Neural cell (in vitro differentiated cells): ENCODE data around the gene FCMR. TPM values are rescaled to one million over a fixed set of nuclear protein-coding genes. Genes with fewer than 3 reads are reported as not detected.

ENCODE experiments used
- H2AFZ ChIP-seq: fragments of 200-600, 300-800 bp; sonication (generic), shearing (Covaris generic); 2 replicates; pipeline ENCODE4 v1.6.0; 2014; ENCODE audit warnings: low read depth, mild to moderate bottlenecking, antibody characterized with exemption, low read length, moderate library complexity
- H3F3A ChIP-seq: fragments of 200-600 bp; shearing (Covaris generic); 2 replicates; pipeline ENCODE4 v1.6.1; 2016; ENCODE audit warnings: mild to moderate bottlenecking, moderate library complexity, mixed read lengths, antibody characterized with exemption, low read length; ENCODE audit not compliant: insufficient read depth, poor library complexity, severe bottlenecking
- H3K27ac ChIP-seq: fragments of 200-600, 300-800 bp; sonication (generic), shearing (Covaris generic); 2 replicates; pipeline ENCODE4 v1.5.1; 2014; ENCODE audit warnings: mild to moderate bottlenecking, low read length, moderate library complexity
- H3K27me3 ChIP-seq: fragments of 300-800, 200-600 bp; sonication (generic), shearing (Covaris generic); 2 replicates; pipeline ENCODE4 v1.6.0; 2014; ENCODE audit warnings: mild to moderate bottlenecking, low read depth, low read length, moderate library complexity; ENCODE audit not compliant: insufficient read depth
- H3K36me3 ChIP-seq: fragments of 300-800, 200-600 bp; sonication (generic), shearing (Covaris generic); 2 replicates; pipeline ENCODE4 v1.5.1; 2014; ENCODE audit warnings: mild to moderate bottlenecking, antibody characterized with exemption, low read length, moderate library complexity; ENCODE audit not compliant: insufficient read depth
- H3K4me2 ChIP-seq: fragments of 300-800, 200-600 bp; sonication (generic), shearing (Covaris generic); 2 replicates; pipeline ENCODE4 v1.6.0; 2014; ENCODE audit warnings: mild to moderate bottlenecking, low read length
- H3K4me3 ChIP-seq: fragments of 300-800, 200-600 bp; sonication (generic), shearing (Covaris generic); 2 replicates; pipeline ENCODE4 v1.5.1; 2014; ENCODE audit warnings: mild to moderate bottlenecking, low read length, moderate library complexity
- H3K79me2 ChIP-seq: fragments of 200-600 bp; shearing (Covaris generic); replicated peaks from 2 replicates; pipeline ENCODE4 v1.6.0; 2014; ENCODE audit warnings: mild to moderate bottlenecking, low read length, moderate library complexity; ENCODE audit not compliant: insufficient read depth
- H3K9ac ChIP-seq: fragments of 300-800, 200-600 bp; sonication (generic), shearing (Covaris generic); 2 replicates; pipeline ENCODE4 v1.6.1; 2016; ENCODE audit warnings: mild to moderate bottlenecking, low read length, mixed read lengths
- H3K9me2 ChIP-seq: fragments of 200-600 bp; shearing (Covaris generic); 2 replicates; pipeline ENCODE4 v1.6.1; 2016; ENCODE audit warnings: mild to moderate bottlenecking, low read length, mixed read lengths; ENCODE audit not compliant: insufficient read depth
- H3K9me3 ChIP-seq: fragments of 200-600, 300-800 bp; sonication (generic), shearing (Covaris generic); 2 replicates; pipeline ENCODE4 v1.6.1; 2016; ENCODE audit warnings: mild to moderate bottlenecking, mixed run types, low read length, moderate library complexity, mixed read lengths
- H4K20me1 ChIP-seq: fragments of 200-600 bp; shearing (Covaris generic); 2 replicates; pipeline ENCODE4 v1.6.1; 2016; ENCODE audit warnings: mild to moderate bottlenecking, mixed run types; ENCODE audit not compliant: insufficient read depth
- EP300 ChIP-seq: fragments of 450-650 bp; conservative IDR thresholded peaks from 2 replicates; pipeline ENCODE4 v1.6.1; 2014; ENCODE audit warnings: antibody characterized with exemption, mild to moderate bottlenecking, moderate library complexity; ENCODE audit not compliant: poor library complexity, severe bottlenecking
- EZH2 ChIP-seq: fragments of 200-600, 300-800 bp; shearing (Covaris generic), sonication (generic); IDR thresholded peaks from 2 replicates; pipeline ENCODE4 v1.6.1; 2014; ENCODE audit warnings: antibody characterized with exemption, low read length, borderline replicate concordance, mild to moderate bottlenecking; ENCODE audit not compliant: insufficient read depth, poor library complexity, severe bottlenecking
- MXI1 ChIP-seq: fragments of 450-650 bp; conservative IDR thresholded peaks from 2 replicates; pipeline ENCODE4 v1.6.1; 2014; ENCODE audit warnings: antibody characterized with exemption, mild to moderate bottlenecking; ENCODE audit not compliant: poor library complexity, severe bottlenecking
- POLR2AphosphoS5 ChIP-seq: IDR thresholded peaks from 2 replicates; pipeline ENCODE4 v1.6.1; 2012
- RAD21 ChIP-seq: fragments of 450-650 bp; conservative IDR thresholded peaks from 2 replicates; pipeline ENCODE4 v1.6.1; 2014; ENCODE audit warnings: antibody characterized with exemption, mild to moderate bottlenecking, moderate library complexity
- SMC3 ChIP-seq: fragments of 450-650 bp; conservative IDR thresholded peaks from 2 replicates; pipeline ENCODE4 v1.6.1; 2014; ENCODE audit warnings: antibody characterized with exemption, mild to moderate bottlenecking, moderate library complexity; ENCODE audit not compliant: poor library complexity
- TAF1 ChIP-seq: IDR thresholded peaks from 2 replicates; pipeline ENCODE4 v1.6.1; 2012; ENCODE audit warnings: low read depth
- polyA plus RNA-seq: library from polyadenylated mRNA; depleted of rRNA; stranded (reverse); fragments of >200 nt; gene quantifications from 2 replicates; pipeline ENCODE4 v1.2.3, GENCODE V29; 2014
- TF ChIP-seq, protein P1 (sequence below): IDR thresholded peaks from 2 replicates; pipeline ENCODE4 v1.6.1; 2012; ENCODE audit warnings: borderline replicate concordance
- TF ChIP-seq, protein P2 (sequence below): fragments of 450-650 bp; IDR thresholded peaks from 2 replicates; pipeline ENCODE4 v1.5.1; 2014; ENCODE audit warnings: antibody characterized with exemption, mild to moderate bottlenecking, moderate library complexity; ENCODE audit not compliant: poor library complexity, severe bottlenecking

The FCMR gene
- polyA plus RNA-seq, 1 donor from 2014 or later = not detected

DNA sequence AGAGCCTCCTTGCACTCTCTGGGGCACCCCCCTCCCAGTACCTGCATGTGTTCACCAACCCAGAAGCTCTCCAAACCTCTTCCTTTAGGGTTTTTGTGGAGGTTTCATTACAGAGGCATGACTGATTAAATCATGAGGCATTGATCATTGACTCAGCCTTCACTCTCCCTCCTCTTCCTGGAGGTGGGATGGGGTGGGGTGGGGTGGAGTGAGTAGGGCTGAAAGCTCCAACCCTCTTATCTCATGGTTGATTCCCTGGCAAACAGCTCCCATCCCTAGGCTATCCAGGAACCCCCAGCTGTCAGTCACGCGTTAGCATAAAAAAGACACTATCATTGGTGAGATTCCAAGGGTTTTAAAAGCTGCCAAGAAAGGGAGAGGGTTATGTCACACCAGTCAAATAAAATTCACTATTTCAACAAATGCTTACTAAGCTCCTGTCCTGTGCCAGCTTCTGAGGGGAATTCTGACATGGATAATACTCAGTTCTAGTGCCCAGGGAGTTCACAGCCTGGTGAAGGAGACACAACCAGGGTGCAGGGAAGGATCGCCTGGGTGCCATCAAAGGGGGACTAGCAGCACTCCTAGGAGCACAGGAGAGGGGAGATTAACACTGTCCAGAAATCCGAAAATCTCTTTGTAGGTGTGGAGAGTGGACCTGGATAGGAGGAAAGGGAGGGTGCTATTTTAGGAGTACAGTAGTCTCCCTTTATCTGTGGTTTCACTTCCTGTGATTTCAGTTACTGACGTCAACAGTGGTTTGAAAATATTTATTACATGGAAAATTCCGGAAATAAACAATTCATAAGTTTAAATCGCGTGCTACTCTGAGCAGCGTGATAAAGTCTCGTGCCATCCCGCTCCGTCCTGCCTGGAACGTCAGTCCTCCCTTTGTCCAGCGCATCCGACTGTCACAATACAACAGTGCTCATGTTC, 31.3 kb downstream of the FCMR start:
- Histone ChIP-seq H3K4me3 (no peak overlapping the region), H4K20me1 (no peaks in the 10 kb centered on the region), H3K9me3 (no peaks in the 10 kb centered on the region), H3K9ac (no peak overlapping the region), H3K9me2 (no peaks in the 10 kb centered on the region), H3K36me3 (no peaks in the 10 kb centered on the region), H3K27me3 (no peaks in the 10 kb centered on the region), H2AFZ (no peak overlapping the region), H3F3A (no peaks in the 10 kb centered on the region), H3K79me2 (no peaks in the 10 kb centered on the region), H3K4me2 (no peak overlapping the region), H3K27ac (no peak overlapping the region)
- TF ChIP-seq EP300 (no peak), TAF1 (no peak), SMC3 (no peak), MXI1 (no peak), POLR2AphosphoS5 (no peak), RAD21 (no peak), EZH2 (no peak)
- TF ChIP-seq, protein P1, sequence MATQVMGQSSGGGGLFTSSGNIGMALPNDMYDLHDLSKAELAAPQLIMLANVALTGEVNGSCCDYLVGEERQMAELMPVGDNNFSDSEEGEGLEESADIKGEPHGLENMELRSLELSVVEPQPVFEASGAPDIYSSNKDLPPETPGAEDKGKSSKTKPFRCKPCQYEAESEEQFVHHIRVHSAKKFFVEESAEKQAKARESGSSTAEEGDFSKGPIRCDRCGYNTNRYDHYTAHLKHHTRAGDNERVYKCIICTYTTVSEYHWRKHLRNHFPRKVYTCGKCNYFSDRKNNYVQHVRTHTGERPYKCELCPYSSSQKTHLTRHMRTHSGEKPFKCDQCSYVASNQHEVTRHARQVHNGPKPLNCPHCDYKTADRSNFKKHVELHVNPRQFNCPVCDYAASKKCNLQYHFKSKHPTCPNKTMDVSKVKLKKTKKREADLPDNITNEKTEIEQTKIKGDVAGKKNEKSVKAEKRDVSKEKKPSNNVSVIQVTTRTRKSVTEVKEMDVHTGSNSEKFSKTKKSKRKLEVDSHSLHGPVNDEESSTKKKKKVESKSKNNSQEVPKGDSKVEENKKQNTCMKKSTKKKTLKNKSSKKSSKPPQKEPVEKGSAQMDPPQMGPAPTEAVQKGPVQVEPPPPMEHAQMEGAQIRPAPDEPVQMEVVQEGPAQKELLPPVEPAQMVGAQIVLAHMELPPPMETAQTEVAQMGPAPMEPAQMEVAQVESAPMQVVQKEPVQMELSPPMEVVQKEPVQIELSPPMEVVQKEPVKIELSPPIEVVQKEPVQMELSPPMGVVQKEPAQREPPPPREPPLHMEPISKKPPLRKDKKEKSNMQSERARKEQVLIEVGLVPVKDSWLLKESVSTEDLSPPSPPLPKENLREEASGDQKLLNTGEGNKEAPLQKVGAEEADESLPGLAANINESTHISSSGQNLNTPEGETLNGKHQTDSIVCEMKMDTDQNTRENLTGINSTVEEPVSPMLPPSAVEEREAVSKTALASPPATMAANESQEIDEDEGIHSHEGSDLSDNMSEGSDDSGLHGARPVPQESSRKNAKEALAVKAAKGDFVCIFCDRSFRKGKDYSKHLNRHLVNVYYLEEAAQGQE = no peak
- TF ChIP-seq, protein P2, sequence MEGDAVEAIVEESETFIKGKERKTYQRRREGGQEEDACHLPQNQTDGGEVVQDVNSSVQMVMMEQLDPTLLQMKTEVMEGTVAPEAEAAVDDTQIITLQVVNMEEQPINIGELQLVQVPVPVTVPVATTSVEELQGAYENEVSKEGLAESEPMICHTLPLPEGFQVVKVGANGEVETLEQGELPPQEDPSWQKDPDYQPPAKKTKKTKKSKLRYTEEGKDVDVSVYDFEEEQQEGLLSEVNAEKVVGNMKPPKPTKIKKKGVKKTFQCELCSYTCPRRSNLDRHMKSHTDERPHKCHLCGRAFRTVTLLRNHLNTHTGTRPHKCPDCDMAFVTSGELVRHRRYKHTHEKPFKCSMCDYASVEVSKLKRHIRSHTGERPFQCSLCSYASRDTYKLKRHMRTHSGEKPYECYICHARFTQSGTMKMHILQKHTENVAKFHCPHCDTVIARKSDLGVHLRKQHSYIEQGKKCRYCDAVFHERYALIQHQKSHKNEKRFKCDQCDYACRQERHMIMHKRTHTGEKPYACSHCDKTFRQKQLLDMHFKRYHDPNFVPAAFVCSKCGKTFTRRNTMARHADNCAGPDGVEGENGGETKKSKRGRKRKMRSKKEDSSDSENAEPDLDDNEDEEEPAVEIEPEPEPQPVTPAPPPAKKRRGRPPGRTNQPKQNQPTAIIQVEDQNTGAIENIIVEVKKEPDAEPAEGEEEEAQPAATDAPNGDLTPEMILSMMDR = no peak

DNA sequence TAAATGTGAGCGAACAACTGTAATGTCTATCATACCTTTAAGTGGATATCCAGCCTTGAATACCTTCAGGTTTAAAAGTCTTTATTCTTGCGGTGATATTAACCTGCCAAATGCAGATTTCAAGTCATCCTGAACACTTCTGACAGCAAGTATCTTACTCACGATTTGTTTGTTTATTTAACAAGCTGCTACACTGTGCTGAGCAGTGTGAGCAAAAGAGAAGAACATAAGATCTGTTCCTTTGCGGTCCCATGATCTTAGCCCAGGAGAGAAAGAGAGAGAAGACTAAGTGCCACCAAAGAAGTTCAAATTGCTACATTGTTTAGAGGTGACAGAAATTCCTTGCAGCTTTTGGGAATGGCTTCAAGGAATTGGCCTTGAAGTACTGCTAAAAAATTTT, 34.0 kb downstream of the FCMR start:
- H3K27ac ChIP-seq = no peak overlapping the region
- no peaks in the 10 kb centered on the region for H3F3A ChIP-seq
- TF ChIP-seq RAD21 (no peak), TAF1 (no peak), EP300 (no peak), EZH2 (no peak), SMC3 (no peak), MXI1 (no peak), POLR2AphosphoS5 (no peak)
- TF ChIP-seq, protein P2 = no peak
- TF ChIP-seq, protein P1 = no peak
- H2AFZ ChIP-seq = no peak overlapping the region
- no peaks in the 10 kb centered on the region for H3K27me3 ChIP-seq
- H3K4me3 ChIP-seq = no peak overlapping the region
- H3K4me2 ChIP-seq = no peak overlapping the region
- no peaks in the 10 kb centered on the region for H3K9me2 ChIP-seq
- H3K79me2 ChIP-seq = no peaks in the 10 kb centered on the region
- H3K9me3 ChIP-seq = no peaks in the 10 kb centered on the region
- no peaks in the 10 kb centered on the region for H3K36me3 ChIP-seq
- no peak overlapping the region for H3K9ac ChIP-seq
- no peaks in the 10 kb centered on the region for H4K20me1 ChIP-seq
